ENCODE data around the gene DLG1. TPM values are rescaled to one million over a fixed set of nuclear protein-coding genes. Genes with fewer than 3 reads are reported as not detected.

The DLG1 gene
- total and polyA plus RNA-seq, 9 of the 15 experiments (the other 6 are each of a cell fraction or from before 2014, with no cell fraction given): 9.4 to 63.5 (median 43.6) TPM

DNA sequence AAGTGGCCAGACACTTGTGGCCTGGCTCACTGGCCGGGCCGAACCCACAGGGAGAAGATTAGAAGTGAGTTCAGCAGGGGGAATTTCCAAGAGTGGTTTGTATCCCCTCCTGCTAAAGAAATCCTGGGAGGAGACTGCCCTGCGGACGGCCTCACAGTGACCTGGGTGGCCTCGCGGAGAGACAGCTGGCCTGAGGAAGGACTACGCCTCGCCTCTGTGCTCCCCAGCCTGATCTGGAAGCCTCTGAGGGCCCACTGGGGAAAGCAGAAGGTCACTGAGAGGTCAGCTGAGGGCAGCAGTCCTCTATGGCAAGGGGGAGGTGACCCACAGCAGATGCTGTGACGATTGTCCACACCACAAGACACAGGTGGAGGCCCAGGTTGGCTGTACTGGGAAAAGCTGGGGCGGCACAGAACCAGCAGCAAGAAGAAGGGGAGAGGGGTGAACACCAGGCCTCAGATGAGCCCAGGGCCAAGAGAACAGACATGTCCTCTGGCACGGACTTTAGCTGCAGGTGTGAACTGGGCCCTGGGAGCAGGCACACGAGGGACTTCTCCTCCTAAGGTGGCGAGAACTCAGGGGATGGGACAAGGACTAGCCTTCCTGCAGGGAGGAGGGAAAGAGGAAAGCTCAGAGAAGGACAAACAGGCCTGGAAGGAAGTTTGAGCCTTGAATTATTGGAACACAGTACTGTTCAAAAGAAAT, 37.2 kb upstream of the DLG1 start (continued):
- TF ChIP-seq MGA (IDR thresholded peaks at IDR 0.05) (peak; percentile 23; the same call in 1 of the 2 replicates), RUNX1 (IDR thresholded peaks at IDR 0.05; ENCODE audit: low read depth) (no peak), BACH1 (tag; IDR thresholded peaks at IDR 0.05) (0 out of 2 replicates have a peak, but pooled peaks have one; percentile 25), ZFX (CRISPR knock-in tag; IDR thresholded peaks at IDR 0.05) (peak; percentile 53), TCFL5 (CRISPR knock-in tag; conservative IDR thresholded peaks at IDR 0.05) (no peak), SIN3A (IDR thresholded peaks at IDR 0.05; ENCODE audit: borderline replicate concordance in 2 of 2, control insufficient read depth in 1 of 2, low read depth in 2 of 2, low read length in 2 of 2) (no peak), GABPA (tag; conservative IDR thresholded peaks at IDR 0.05; ENCODE audit: low read depth) (peak; percentile 34; the same call in 1 of the 2 replicates), ZNF263 (CRISPR knock-in tag; IDR thresholded peaks at IDR 0.05; ENCODE audit: borderline replicate concordance) (peak; percentile 68; the same call in 1 of the 2 replicates), SUPT5H (IDR thresholded peaks at IDR 0.05) (no peak), CBFA2T2 (conservative IDR thresholded peaks at IDR 0.05) (peak; percentile 25; the same call in 1 of the 2 replicates), TCF15 (CRISPR knock-in tag; IDR thresholded peaks at IDR 0.05) (no peak), CTBP1 (IDR thresholded peaks at IDR 0.05; ENCODE audit: borderline replicate concordance) (peak; percentile 46; the same call in 1 of the 2 replicates)
- TF ChIP-seq, protein P1, sequence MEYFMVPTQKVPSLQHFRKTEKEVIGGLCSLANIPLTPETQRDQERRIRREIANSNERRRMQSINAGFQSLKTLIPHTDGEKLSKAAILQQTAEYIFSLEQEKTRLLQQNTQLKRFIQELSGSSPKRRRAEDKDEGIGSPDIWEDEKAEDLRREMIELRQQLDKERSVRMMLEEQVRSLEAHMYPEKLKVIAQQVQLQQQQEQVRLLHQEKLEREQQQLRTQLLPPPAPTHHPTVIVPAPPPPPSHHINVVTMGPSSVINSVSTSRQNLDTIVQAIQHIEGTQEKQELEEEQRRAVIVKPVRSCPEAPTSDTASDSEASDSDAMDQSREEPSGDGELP (CRISPR knock-in tag; IDR thresholded peaks at IDR 0.05; ENCODE audit: borderline replicate concordance): peak; percentile 78
